Measurements from ENCODE around the gene TSPAN32.
"Not testable (repeated sequence)": the region's sequence is repeated elsewhere in the genome, so short reads cannot be mapped to it uniquely, and the experiment has no call there.

DNA sequence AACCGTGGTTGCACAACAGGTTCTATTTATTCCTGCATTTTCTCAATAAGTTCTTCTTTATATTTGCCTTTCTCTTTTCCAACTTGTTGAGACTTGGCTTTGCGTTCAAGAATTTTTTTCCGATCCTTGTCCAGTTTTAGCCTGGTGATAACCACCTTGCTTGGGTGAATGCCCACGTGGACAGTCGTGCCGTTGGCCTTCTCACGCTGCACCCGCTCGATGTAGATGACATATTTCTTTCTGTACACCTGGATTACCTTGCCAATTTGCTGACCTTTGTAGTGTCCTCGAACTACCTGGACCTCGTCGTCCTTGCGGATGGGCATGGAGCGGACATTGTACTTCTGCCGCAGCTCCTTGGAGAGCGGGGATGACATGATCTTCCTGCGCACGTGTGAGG is 33.5 kb downstream of the TSPAN32 start:
- not testable (repeated sequence) for TF ChIP-seq POLR2A (IDR thresholded peaks at IDR 0.05; ENCODE audit: borderline replicate concordance, extremely low read depth, insufficient read depth, insufficient read length); SP1 (IDR thresholded peaks at IDR 0.05; ENCODE audit: low read depth); EZH2phosphoT487 (IDR thresholded peaks at IDR 0.05; ENCODE audit: borderline replicate concordance); ZNF274 (IDR thresholded peaks at IDR 0.05; ENCODE audit: low read depth, low read length)
- TF ChIP-seq, protein P1, sequence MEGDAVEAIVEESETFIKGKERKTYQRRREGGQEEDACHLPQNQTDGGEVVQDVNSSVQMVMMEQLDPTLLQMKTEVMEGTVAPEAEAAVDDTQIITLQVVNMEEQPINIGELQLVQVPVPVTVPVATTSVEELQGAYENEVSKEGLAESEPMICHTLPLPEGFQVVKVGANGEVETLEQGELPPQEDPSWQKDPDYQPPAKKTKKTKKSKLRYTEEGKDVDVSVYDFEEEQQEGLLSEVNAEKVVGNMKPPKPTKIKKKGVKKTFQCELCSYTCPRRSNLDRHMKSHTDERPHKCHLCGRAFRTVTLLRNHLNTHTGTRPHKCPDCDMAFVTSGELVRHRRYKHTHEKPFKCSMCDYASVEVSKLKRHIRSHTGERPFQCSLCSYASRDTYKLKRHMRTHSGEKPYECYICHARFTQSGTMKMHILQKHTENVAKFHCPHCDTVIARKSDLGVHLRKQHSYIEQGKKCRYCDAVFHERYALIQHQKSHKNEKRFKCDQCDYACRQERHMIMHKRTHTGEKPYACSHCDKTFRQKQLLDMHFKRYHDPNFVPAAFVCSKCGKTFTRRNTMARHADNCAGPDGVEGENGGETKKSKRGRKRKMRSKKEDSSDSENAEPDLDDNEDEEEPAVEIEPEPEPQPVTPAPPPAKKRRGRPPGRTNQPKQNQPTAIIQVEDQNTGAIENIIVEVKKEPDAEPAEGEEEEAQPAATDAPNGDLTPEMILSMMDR (IDR thresholded peaks at IDR 0.05 in 2 of 3, conservative IDR thresholded peaks at IDR 0.05 in 1 of 3; ENCODE audit: borderline replicate concordance in 1 of 3, insufficient read depth in 1 of 3, low read depth in 2 of 3, low read length in 2 of 3) = not testable (repeated sequence)
- TF ChIP-seq, protein P2, sequence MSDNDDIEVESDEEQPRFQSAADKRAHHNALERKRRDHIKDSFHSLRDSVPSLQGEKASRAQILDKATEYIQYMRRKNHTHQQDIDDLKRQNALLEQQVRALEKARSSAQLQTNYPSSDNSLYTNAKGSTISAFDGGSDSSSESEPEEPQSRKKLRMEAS (IDR thresholded peaks at IDR 0.05) = not testable (repeated sequence)

All from HCT116 (cell line).